Spleen (tissue), 7 donors: ENCODE measurements around the gene MEG3.

ENCODE experiments used
- POLR2A ChIP-seq, 3 donors: fragments of 450-650 bp; IDR thresholded peaks; one replicate each; pipeline ENCODE4 v1.5.1; 2017; ENCODE audit warnings: antibody characterized with exemption in 3 of 3, mild to moderate bottlenecking in 1 of 3
- POLR2AphosphoS5 ChIP-seq, 3 donors: sonication (generic); formaldehyde crosslinking; IDR thresholded peaks; one replicate each; pipeline ENCODE4 v1.5.1; 2017; ENCODE audit warnings: antibody characterized with exemption in 3 of 3
- TF ChIP-seq, protein P1 (sequence below), 11 experiments: fragments of 200-600 bp in 7 of 11; fragments of 450-650 bp in 4 of 11; sonication (generic) in 4 of 11; IDR thresholded peaks in 8 of 11; conservative IDR thresholded peaks in 3 of 11; 1 replicate in 7 of 11; 2 replicates in 4 of 11; pipeline versions ENCODE4 v1.4.0 to v1.8.0; 2016 to 2021; ENCODE audit warnings: antibody characterized with exemption in 11 of 11, inconsistent platforms in 4 of 11, mild to moderate bottlenecking in 1 of 11
- donor health status: DM: no; HTN: no; CAD: no; lungs with moderate emphysema.
- donor health status: DM: no; HTN: no; CAD: no.
- donor health status: DM: no; HTN: no; CAD: no.

DNA sequence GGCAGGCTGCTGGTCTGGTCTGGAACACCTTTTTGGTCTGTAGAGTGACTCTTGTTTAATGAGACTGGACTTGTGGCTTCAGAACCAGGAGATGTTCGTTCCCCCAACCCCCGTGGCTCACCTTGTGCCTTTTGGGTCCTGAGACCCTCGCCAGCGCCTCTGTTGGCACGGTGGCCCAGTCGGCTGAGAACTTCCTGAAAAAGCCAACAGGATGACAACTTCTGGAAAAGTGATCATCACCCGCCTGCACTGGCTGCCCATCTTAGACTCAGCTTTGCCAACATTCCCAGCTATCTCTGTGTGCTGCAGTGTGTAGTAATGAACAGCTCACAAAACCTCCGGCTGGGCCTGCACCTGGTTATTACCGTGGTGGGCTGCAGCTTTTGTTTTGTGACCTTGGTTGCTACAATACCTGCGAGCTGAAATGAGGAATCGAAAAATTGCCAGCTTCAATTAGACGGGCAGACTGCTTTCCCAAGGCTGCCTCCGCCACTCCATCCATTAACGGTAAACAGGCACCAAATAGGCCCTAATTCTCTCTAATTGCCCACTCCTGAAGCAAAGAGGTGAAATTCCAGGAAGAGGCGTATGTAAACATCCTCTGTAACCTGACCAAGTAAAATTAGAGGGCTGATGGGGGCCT is 16.0 kb downstream of the MEG3 start:
- TF ChIP-seq, protein P1, sequence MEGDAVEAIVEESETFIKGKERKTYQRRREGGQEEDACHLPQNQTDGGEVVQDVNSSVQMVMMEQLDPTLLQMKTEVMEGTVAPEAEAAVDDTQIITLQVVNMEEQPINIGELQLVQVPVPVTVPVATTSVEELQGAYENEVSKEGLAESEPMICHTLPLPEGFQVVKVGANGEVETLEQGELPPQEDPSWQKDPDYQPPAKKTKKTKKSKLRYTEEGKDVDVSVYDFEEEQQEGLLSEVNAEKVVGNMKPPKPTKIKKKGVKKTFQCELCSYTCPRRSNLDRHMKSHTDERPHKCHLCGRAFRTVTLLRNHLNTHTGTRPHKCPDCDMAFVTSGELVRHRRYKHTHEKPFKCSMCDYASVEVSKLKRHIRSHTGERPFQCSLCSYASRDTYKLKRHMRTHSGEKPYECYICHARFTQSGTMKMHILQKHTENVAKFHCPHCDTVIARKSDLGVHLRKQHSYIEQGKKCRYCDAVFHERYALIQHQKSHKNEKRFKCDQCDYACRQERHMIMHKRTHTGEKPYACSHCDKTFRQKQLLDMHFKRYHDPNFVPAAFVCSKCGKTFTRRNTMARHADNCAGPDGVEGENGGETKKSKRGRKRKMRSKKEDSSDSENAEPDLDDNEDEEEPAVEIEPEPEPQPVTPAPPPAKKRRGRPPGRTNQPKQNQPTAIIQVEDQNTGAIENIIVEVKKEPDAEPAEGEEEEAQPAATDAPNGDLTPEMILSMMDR (IDR thresholded peaks at IDR 0.05 in 8 of 11, conservative IDR thresholded peaks at IDR 0.05 in 3 of 11), result no peak
- no peak for TF ChIP-seq POLR2A (IDR thresholded peaks at IDR 0.05)
- no peak for TF ChIP-seq POLR2AphosphoS5 (IDR thresholded peaks at IDR 0.05)
